GM12878 (cell line): ENCODE measurements around the gene NT5C2. TPM values are rescaled to one million over a fixed set of nuclear protein-coding genes. Genes with fewer than 3 reads are reported as not detected.

ENCODE experiments used
- ATAC-seq: fragments of 200-7000 bp; cut with Tn5 transposase; 3 replicates; pipeline ENCODE4 v1.9.1; 2020; ENCODE audit warnings: mild to moderate bottlenecking, moderate library complexity
- BruUV-seq: library from RNA; stranded (reverse); fragments of 400-500 nt; replicated peaks from 2 replicates; lab custom pipeline; 2021; lab: Mats Ljungman, UMichigan
- CTCF ChIA-PET: fragments of 300-600 bp; sonication (Branson Sonifier 250); formaldehyde crosslinking; extraction: SDS; loops from one replicate; lab custom pipeline; 2021; ENCODE audit warnings: inconsistent platforms; lab: Yijun Ruan, JAX
- POLR2A ChIA-PET: fragments of 350-600 bp; formaldehyde crosslinking; extraction: SDS; loops from one replicate; lab custom pipeline; 2021; ENCODE audit warnings: inconsistent platforms; lab: Charles Lee
- RAD21 ChIA-PET: fragments of 300-600 bp; sonication (Branson Sonifier 250); formaldehyde crosslinking; loops from one replicate; lab custom pipeline; 2023; ENCODE audit warnings: antibody characterized with exemption; ENCODE audit not compliant: unreplicated experiment; lab: Charles Lee
- SMC1A ChIA-PET: fragments of 300-600 bp; sonication (Branson Sonifier 250); formaldehyde crosslinking; loops from one replicate; lab custom pipeline; 2023; ENCODE audit not compliant: unreplicated experiment, uncharacterized antibody; lab: Charles Lee
- DNase-seq: peaks from one replicate; pipeline ENCODE4 v3.0.0-alpha.2; 2011; ENCODE audit warnings: low read depth, low spot score
- FAIRE-seq: peaks from 3 replicates; lab custom pipeline; 2011; peaks lifted over from hg19 to GRCh38; lab: Jason Lieb, UNC
- H2AFZ ChIP-seq: 2 replicates; pipeline ENCODE4 v1.6.0; 2011; ENCODE audit warnings: low read depth, low read length, control low read depth; ENCODE audit not compliant: control insufficient read depth
- H3K27ac ChIP-seq: 2 replicates; pipeline ENCODE4 v1.5.1; 2011; ENCODE audit warnings: control low read depth; ENCODE audit not compliant: control insufficient read depth, insufficient read depth
- H3K27me3 ChIP-seq, 2 experiments: replicated peaks in 1 of 2; 2 replicates each; pipeline versions ENCODE4 v1.6.0 to v1.6.1; 2011; ENCODE audit warnings: low read length in 1 of 2; ENCODE audit not compliant: control insufficient read depth in 2 of 2, insufficient read depth in 2 of 2
- H3K36me3 ChIP-seq, 2 experiments: 2 replicates each; pipeline ENCODE4 v1.5.1; 2011; ENCODE audit warnings: low read length in 1 of 2; ENCODE audit not compliant: control insufficient read depth in 2 of 2, insufficient read depth in 2 of 2
- H3K4me1 ChIP-seq: 2 replicates; pipeline ENCODE4 v1.6.1; 2011; ENCODE audit warnings: mild to moderate bottlenecking, low read length, moderate library complexity, mixed read lengths; ENCODE audit not compliant: control insufficient read depth, insufficient read depth
- H3K4me2 ChIP-seq: 2 replicates; pipeline ENCODE4 v1.6.0; 2011; ENCODE audit warnings: control low read depth; ENCODE audit not compliant: control insufficient read depth, insufficient read depth
- H3K4me3 ChIP-seq: fragments of 200-600 bp; sonication (generic); 2 replicates; pipeline ENCODE4 v1.5.1; 2016
- H3K79me2 ChIP-seq: 2 replicates; pipeline ENCODE4 v1.6.0; 2011; ENCODE audit warnings: low read length; ENCODE audit not compliant: control insufficient read depth, insufficient read depth
- H3K9ac ChIP-seq: 2 replicates; pipeline ENCODE4 v1.8.0; 2011; ENCODE audit warnings: low read length, control low read depth, mixed read lengths; ENCODE audit not compliant: control insufficient read depth, insufficient read depth
- H3K9me3 ChIP-seq: replicated peaks from 3 replicates; pipeline ENCODE4 v1.5.1; 2011; ENCODE audit warnings: mild to moderate bottlenecking, low read length; ENCODE audit not compliant: control insufficient read depth, insufficient read depth
- H4K20me1 ChIP-seq: 2 replicates; pipeline ENCODE4 v1.6.0; 2011; ENCODE audit not compliant: control insufficient read depth, insufficient read depth
- BMI1 ChIP-seq: fragments of 450-650 bp; IDR thresholded peaks from 2 replicates; pipeline ENCODE4 v1.6.1; 2016; ENCODE audit warnings: mild to moderate bottlenecking, moderate library complexity, borderline replicate concordance
- JUNB ChIP-seq: IDR thresholded peaks from 2 replicates; pipeline ENCODE4 v1.6.1; 2016; ENCODE audit warnings: antibody characterized with exemption, mild to moderate bottlenecking
- NFXL1 ChIP-seq: fragments of 450-650 bp; IDR thresholded peaks from 2 replicates; pipeline ENCODE4 v1.6.1; 2017; ENCODE audit warnings: antibody characterized with exemption, mild to moderate bottlenecking, borderline replicate concordance
- NR2C2 ChIP-seq: IDR thresholded peaks from 2 replicates; pipeline ENCODE4 v1.6.1; 2011; ENCODE audit warnings: borderline replicate concordance, low read depth; ENCODE audit not compliant: control insufficient read depth, insufficient read length
- RCOR1 ChIP-seq: conservative IDR thresholded peaks from 2 replicates; pipeline ENCODE4 v1.6.1; 2012; ENCODE audit warnings: low read depth, low read length, improper control_type of control experiment
- REST ChIP-seq: IDR thresholded peaks from 2 replicates; pipeline ENCODE4 v1.6.1; 2012; ENCODE audit warnings: mild to moderate bottlenecking, low read depth, low read length
- SMAD1 ChIP-seq: fragments of 450-650 bp; IDR thresholded peaks from 2 replicates; pipeline ENCODE4 v1.6.1; 2018; ENCODE audit warnings: mild to moderate bottlenecking, low read depth; ENCODE audit not compliant: partially characterized antibody
- WGBS: methylation state at CpG from one replicate; pipeline ENCODE4 v1.1.6; 2016; ENCODE audit warnings: low lambda C conversion rate; ENCODE audit not compliant: insufficient replicate concordance, insufficient coverage; ENCODE audit errors: missing lambda C conversion rate; 5-methylcytosine and 5-hydroxymethylcytosine counted together
- in situ Hi-C: fragments of 300-500 bp; cut with MboI; formaldehyde crosslinking; loops from 9 replicates; pipeline ENCODE4 v1.14.3; 2018; ENCODE audit warnings: mixed read lengths
- intact Hi-C: fragments of 100-400 bp; cut with micrococcal nuclease; formaldehyde crosslinking; loops from one replicate; pipeline ENCODE4 v1.14.2; 2022; ENCODE audit not compliant: unreplicated experiment
- polyA plus RNA-seq, 11 experiments: library from polyadenylated mRNA; depleted of rRNA in 4 of 11; unstranded in 6 of 11; stranded (reverse) in 5 of 11; fragments of >200 nt; fragmentation: Nextera tagmentation in 4 of 11; fragmentation: Illumina TruSeq in 1 of 11; extraction: Ambion mirVana in 4 of 11; extraction: Trizol in 1 of 11; gene quantifications; 1 replicate in 1 of 11; 2 replicates in 10 of 11; pipeline versions ENCODE4 v1.2.1 to v1.2.3, GENCODE V29; 2011 to 2016; ENCODE audit warnings: inconsistent platforms in 2 of 11, missing spikeins in 2 of 11, low read depth in 1 of 11
- total RNA-seq, 4 experiments: library from RNA; depleted of rRNA in 3 of 4; stranded (reverse); fragments of >200 nt in 3 of 4; fragmentation: Illumina TruSeq in 1 of 4; extraction: Trizol in 1 of 4; gene quantifications; 2 replicates each; pipeline versions ENCODE4 v1.2.1 to v1.2.3, GENCODE V29; 2013 to 2021
- TF ChIP-seq, protein P1 (sequence below): fragments of 450-650 bp; IDR thresholded peaks from 2 replicates; pipeline ENCODE4 v1.6.1; 2017; ENCODE audit warnings: mild to moderate bottlenecking, low read depth, inconsistent platforms; ENCODE audit not compliant: poor library complexity, severe bottlenecking

The NT5C2 gene
- total and polyA plus RNA-seq, 10 of the 15 experiments (the other 5 are each of a cell fraction or from before 2014, with no cell fraction given), result 15.8 to 70.1 (median 56.0) TPM

DNA sequence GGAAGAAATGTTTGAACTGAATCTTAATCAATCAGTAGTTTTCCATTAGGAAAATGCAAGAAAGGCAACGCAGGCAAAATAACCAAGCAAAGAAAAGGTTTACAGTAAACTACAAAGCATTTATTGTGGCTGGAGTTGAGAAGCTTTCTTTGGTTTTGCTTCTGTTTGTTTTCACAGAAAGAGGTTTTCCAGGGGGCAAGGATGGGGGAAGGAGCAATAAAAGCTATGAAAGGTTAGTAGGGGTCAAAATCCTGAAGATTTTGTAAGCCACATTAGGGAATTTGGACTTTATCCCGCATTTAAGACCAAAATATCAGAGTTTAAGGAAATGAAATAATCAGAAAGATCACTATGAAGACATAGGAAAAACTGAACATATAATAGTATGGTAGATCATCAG, 51.1 kb downstream of the NT5C2 start:
- ChIA-PET SMC1A (no interaction called here), POLR2A (no interaction called here), CTCF (interaction anchor here (1.0 kb wide), 1 partner anchor 73 kb away, joined by 3 read pairs; no protein-coding TSS in a partner anchor), RAD21 (no interaction called here)
- intact Hi-C loops, result no loop called here
- no peak overlapping the region for H3K9ac ChIP-seq
- TF ChIP-seq RCOR1 (no peak), SMAD1 (no peak)
- no peak for DNase-seq
- no TSS peak for BruUV-seq
- H3K4me1 ChIP-seq, result no peaks in the 10 kb centered on the region
- H3K79me2 ChIP-seq, result no peaks in the 10 kb centered on the region; the same call in 1 of the 2 replicates
- H2AFZ ChIP-seq, result no peak overlapping the region
- no peak overlapping the region for H3K27ac ChIP-seq
- 100% methylated on average over 2 of the region's 2 CpGs for WGBS
- no peaks in the 10 kb centered on the region for H3K9me3 ChIP-seq
- no peaks in the 10 kb centered on the region for H3K27me3 ChIP-seq
- FAIRE-seq, result no peak
- in situ Hi-C loops, result no loop called here
- no peak overlapping the region for H3K4me2 ChIP-seq
- H3K4me3 ChIP-seq, result no peak overlapping the region
- no peak for ATAC-seq
- H4K20me1 ChIP-seq, result no peaks in the 10 kb centered on the region
- peaks cover 0 to 6% of the 10 kb centered on the region in 2 experiments; a peak in 3 of 4 replicates for H3K36me3 ChIP-seq

DNA sequence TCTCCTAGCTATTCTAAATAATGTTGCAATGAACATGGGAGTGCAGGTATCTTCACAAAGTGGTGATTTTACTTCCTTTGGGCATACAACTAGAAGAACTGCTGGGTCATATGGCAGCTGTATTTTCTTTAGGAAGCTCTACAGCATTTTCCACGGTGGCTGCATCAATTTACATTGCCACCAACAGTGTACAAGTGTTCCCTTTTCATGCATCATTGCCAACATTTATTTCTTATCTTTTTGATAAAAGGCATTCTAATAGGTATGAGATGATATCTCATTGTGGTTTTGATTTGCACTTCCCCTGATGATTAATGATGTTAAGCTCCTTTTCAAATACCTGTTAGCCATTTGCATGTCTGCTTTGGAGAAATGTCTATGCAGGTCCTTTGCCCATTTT, 52.6 kb downstream of the NT5C2 start:
- 56% methylated on average over 1 of the region's 1 CpG for WGBS
- no peaks in the 10 kb centered on the region for H3K27me3 ChIP-seq
- DNase-seq, result no peak
- no peak overlapping the region for H3K9ac ChIP-seq
- H3K4me2 ChIP-seq, result no peak overlapping the region
- no peak overlapping the region for H3K4me3 ChIP-seq
- peaks cover 0 to 11% of the 10 kb centered on the region in 2 experiments; a peak in 3 of 4 replicates for H3K36me3 ChIP-seq
- in situ Hi-C loops, result no loop called here
- CTCF ChIA-PET, result interaction anchor here (0.8 to 0.9 kb wide), 2 partner anchors 20 to 40 kb away, joined by 4 read pairs; no protein-coding TSS in a partner anchor
- H2AFZ ChIP-seq, result no peak overlapping the region
- no peaks in the 10 kb centered on the region for H4K20me1 ChIP-seq
- H3K4me1 ChIP-seq, result no peaks in the 10 kb centered on the region
- H3K9me3 ChIP-seq, result no peaks in the 10 kb centered on the region; the same call in 2 of the 3 replicates
- no peaks in the 10 kb centered on the region; the same call in 1 of the 2 replicates for H3K79me2 ChIP-seq
- no peak for FAIRE-seq
- no TSS peak for BruUV-seq
- POLR2A ChIA-PET, result interaction anchor here (0.6 to 1.1 kb wide), 4 partner anchors 30 to 251 kb away, joined by 3 read pairs; no protein-coding TSS in a partner anchor
- SMC1A ChIA-PET, result interaction anchor here (0.7 to 1.0 kb wide), 2 partner anchors 14 to 19 kb away, joined by 3 read pairs; no protein-coding TSS in a partner anchor
- RAD21 ChIA-PET, result no interaction called here
- no peak for ATAC-seq
- no peak overlapping the region for H3K27ac ChIP-seq
- intact Hi-C loops, result no loop called here
- TF ChIP-seq REST, result no peak
- no peak for TF ChIP-seq JUNB
- TF ChIP-seq, protein P1, sequence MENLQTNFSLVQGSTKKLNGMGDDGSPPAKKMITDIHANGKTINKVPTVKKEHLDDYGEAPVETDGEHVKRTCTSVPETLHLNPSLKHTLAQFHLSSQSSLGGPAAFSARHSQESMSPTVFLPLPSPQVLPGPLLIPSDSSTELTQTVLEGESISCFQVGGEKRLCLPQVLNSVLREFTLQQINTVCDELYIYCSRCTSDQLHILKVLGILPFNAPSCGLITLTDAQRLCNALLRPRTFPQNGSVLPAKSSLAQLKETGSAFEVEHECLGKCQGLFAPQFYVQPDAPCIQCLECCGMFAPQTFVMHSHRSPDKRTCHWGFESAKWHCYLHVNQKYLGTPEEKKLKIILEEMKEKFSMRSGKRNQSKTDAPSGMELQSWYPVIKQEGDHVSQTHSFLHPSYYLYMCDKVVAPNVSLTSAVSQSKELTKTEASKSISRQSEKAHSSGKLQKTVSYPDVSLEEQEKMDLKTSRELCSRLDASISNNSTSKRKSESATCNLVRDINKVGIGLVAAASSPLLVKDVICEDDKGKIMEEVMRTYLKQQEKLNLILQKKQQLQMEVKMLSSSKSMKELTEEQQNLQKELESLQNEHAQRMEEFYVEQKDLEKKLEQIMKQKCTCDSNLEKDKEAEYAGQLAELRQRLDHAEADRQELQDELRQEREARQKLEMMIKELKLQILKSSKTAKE, result no peak
- no peak for TF ChIP-seq NFXL1
- TF ChIP-seq NR2C2, result no peak
- no peak for TF ChIP-seq BMI1
